NT2/D1 (cell line): ENCODE results near the gene WWP2.

ENCODE experiments used
- DNase-seq: peaks from one replicate; pipeline ENCODE4 v3.0.0-alpha.2; 2011; ENCODE audit warnings: low read depth, low spot score
- H3K27me3 ChIP-seq: 2 replicates; pipeline ENCODE4 v1.6.0; 2011; ENCODE audit warnings: mild to moderate bottlenecking; ENCODE audit not compliant: insufficient read length, insufficient read depth
- H3K36me3 ChIP-seq: 2 replicates; pipeline ENCODE4 v1.6.1; 2011; ENCODE audit warnings: mild to moderate bottlenecking, low read length, mixed read lengths; ENCODE audit not compliant: insufficient read depth, insufficient read length
- H3K4me1 ChIP-seq: 2 replicates; pipeline ENCODE4 v1.5.1; 2011; ENCODE audit not compliant: insufficient read depth, insufficient read length
- H3K4me3 ChIP-seq: 2 replicates; pipeline ENCODE4 v1.5.1; 2011; ENCODE audit warnings: low read depth; ENCODE audit not compliant: insufficient read length
- H3K9ac ChIP-seq: 2 replicates; pipeline ENCODE4 v1.6.0; 2011; ENCODE audit warnings: low read depth; ENCODE audit not compliant: insufficient read length
- H3K9me3 ChIP-seq: 2 replicates; pipeline ENCODE4 v1.5.1; 2011; ENCODE audit warnings: mild to moderate bottlenecking, low read length; ENCODE audit not compliant: insufficient read depth
- SUZ12 ChIP-seq: IDR thresholded peaks from 2 replicates; pipeline ENCODE4 v1.6.1; 2011; ENCODE audit not compliant: insufficient read length, insufficient read depth; ENCODE audit errors: extremely low read depth
- YY1 ChIP-seq: IDR thresholded peaks from 2 replicates; pipeline ENCODE4 v1.6.1; 2011; ENCODE audit not compliant: insufficient read length, insufficient read depth
- ZNF274 ChIP-seq: IDR thresholded peaks from 2 replicates; pipeline ENCODE4 v1.6.1; 2011; ENCODE audit warnings: mild to moderate bottlenecking, low read depth, low read length

Gene WWP2

GRCh38 chr16:69829338-69829737, 67.2 kb downstream of the WWP2 start:
- Histone ChIP-seq H3K36me3 (no peaks in the 10 kb centered on the region), H3K4me3 (no peak overlapping the region), H3K9ac (no peak overlapping the region), H3K27me3 (no peaks in the 10 kb centered on the region), H3K4me1 (peaks cover 4% of the 10 kb centered on the region), H3K9me3 (no peaks in the 10 kb centered on the region)
- TF ChIP-seq YY1 (no peak), SUZ12 (no peak)
- DNase-seq, result no peak

GRCh38 chr16:69830146-69830533, 68.0 kb downstream of the WWP2 start:
- Histone ChIP-seq H3K27me3 (no peaks in the 10 kb centered on the region), H3K9ac (no peak overlapping the region), H3K36me3 (no peaks in the 10 kb centered on the region), H3K9me3 (no peaks in the 10 kb centered on the region), H3K4me1 (peaks cover 4% of the 10 kb centered on the region), H3K4me3 (no peak overlapping the region)
- no peak for DNase-seq
- TF ChIP-seq YY1, result no peak
- TF ChIP-seq ZNF274, result no peak
- no peak for TF ChIP-seq SUZ12

DNA sequence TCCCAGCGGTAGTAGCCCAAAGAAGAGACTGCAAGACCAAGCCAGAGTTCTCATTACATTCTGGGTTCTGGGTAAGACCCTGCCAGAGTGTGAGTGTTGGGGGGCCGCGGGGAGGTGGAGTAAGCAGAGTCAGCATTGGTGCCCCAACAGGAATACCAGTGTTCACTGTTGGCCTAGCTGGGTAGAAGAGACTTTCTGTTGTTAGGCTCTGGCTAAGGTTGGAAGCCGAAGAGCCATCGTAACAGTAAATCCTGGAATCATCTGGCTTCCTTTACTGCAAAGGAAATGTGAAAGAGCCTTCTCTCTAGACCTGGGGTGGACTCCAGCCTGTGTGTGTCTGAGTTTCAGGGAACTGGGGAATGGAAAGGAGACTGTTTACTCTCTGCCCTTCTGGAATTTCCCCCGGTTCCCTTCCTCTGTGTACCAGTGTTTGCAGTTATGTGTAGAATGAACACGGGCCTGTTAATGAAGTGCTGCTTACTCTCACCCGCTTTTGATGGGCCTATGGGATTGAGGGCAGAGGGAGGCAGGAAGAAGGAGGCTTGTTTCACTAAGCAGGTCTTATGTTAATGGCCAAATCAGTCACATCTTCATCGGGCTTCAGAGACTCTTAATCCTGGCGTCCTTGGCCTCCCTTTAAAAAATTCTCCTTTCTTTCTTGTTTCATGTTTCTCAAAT, 68.5 kb downstream of the WWP2 start:
- TF ChIP-seq SUZ12 (no peak), YY1 (no peak), ZNF274 (no peak)

GRCh38 chr16:69831212-69832123, 69.3 kb downstream of the WWP2 start:
- Histone ChIP-seq H3K27me3 (no peaks in the 10 kb centered on the region), H3K4me1 (peaks cover 4% of the 10 kb centered on the region), H3K4me3 (no peak overlapping the region), H3K9ac (no peak overlapping the region), H3K36me3 (no peaks in the 10 kb centered on the region), H3K9me3 (no peaks in the 10 kb centered on the region)
- no peak for TF ChIP-seq YY1
- no peak for TF ChIP-seq ZNF274
- TF ChIP-seq SUZ12, result no peak
- DNase-seq, result no peak

More for the DNA sequence above, 68.5 kb downstream of the WWP2 start:
- Histone ChIP-seq H3K36me3 (no peaks in the 10 kb centered on the region), H3K4me1 (peaks cover 4% of the 10 kb centered on the region), H3K9ac (no peak overlapping the region), H3K4me3 (no peak overlapping the region), H3K27me3 (no peaks in the 10 kb centered on the region), H3K9me3 (no peaks in the 10 kb centered on the region)
- no peak for DNase-seq

- Histone ChIP-seq H3K9ac (no peak overlapping the region), H3K4me1 (peaks cover 5% of the 10 kb centered on the region), H3K9me3 (no peaks in the 10 kb centered on the region), H3K27me3 (no peaks in the 10 kb centered on the region), H3K36me3 (no peaks in the 10 kb centered on the region), H3K4me3 (no peak overlapping the region)
- no peak for TF ChIP-seq ZNF274
- no peak for TF ChIP-seq SUZ12
- no peak for TF ChIP-seq YY1
- no peak for DNase-seq
Observed at GRCh38 chr16:69833357-69834282, 71.5 kb downstream of the WWP2 start.

DNA sequence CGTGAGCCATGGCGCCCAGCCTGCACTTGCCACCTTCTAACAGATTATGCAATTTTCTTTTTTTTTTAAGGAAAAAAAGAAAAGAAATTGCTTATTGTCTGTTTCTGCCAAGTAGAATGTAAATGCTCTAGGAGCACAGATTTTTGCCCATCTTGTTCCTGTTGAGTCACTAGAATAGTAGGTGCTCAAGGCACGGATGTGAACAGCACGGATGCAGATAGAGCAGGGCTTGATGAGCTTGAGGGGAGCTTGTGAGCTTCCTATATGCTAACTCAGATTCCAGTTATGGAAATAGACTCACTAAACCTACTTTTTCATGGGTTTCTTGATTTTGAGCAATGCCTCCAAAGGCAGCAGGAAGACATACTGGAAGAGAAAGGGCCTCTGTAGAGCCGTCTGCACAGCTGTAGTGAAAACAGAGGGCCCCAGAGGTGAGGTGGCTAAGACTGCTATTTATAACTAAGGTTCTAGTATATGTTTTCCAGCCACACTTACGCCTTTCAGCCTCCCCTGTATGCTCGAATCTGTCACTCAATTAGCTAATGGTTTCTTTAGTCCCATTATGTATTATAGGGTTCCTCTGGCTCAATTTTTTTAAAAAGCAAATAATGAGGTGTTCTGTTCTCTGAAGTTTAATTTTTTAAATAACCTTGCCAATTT, 72.8 kb downstream of the WWP2 start:
- H3K9ac ChIP-seq, result no peak overlapping the region
- no peak for DNase-seq
- H3K4me3 ChIP-seq, result no peak overlapping the region
- H3K27me3 ChIP-seq, result no peaks in the 10 kb centered on the region
- H3K36me3 ChIP-seq, result no peaks in the 10 kb centered on the region
- H3K9me3 ChIP-seq, result no peaks in the 10 kb centered on the region
- TF ChIP-seq SUZ12 (no peak), ZNF274 (no peak), YY1 (no peak)
- H3K4me1 ChIP-seq, result peaks cover 5% of the 10 kb centered on the region

GRCh38 chr16:69836257-69836656, 74.1 kb downstream of the WWP2 start:
- Histone ChIP-seq H3K9ac (no peak overlapping the region), H3K4me1 (peaks cover 5% of the 10 kb centered on the region), H3K4me3 (no peak overlapping the region), H3K9me3 (no peaks in the 10 kb centered on the region), H3K36me3 (no peaks in the 10 kb centered on the region), H3K27me3 (no peaks in the 10 kb centered on the region)
- DNase-seq, result no peak
- TF ChIP-seq ZNF274 (no peak), YY1 (no peak), SUZ12 (no peak)
